GM12878 (cell line): Measurements from ENCODE around the gene FXYD7. TPM values are rescaled to one million over a fixed set of nuclear protein-coding genes. Genes with fewer than 3 reads are reported as not detected.

Experiments
- ATAC-seq: fragments of 200-7000 bp; cut with Tn5 transposase; 3 replicates; pipeline ENCODE4 v1.9.1; 2020; ENCODE audit warnings: mild to moderate bottlenecking, moderate library complexity
- BruUV-seq: library from RNA; stranded (reverse); fragments of 400-500 nt; replicated peaks from 2 replicates; lab custom pipeline; 2021; lab: Mats Ljungman, UMichigan
- CTCF ChIA-PET: fragments of 300-600 bp; sonication (Branson Sonifier 250); formaldehyde crosslinking; extraction: SDS; loops from one replicate; lab custom pipeline; 2021; ENCODE audit warnings: inconsistent platforms; lab: Yijun Ruan, JAX
- POLR2A ChIA-PET: fragments of 350-600 bp; formaldehyde crosslinking; extraction: SDS; loops from one replicate; lab custom pipeline; 2021; ENCODE audit warnings: inconsistent platforms; lab: Charles Lee
- RAD21 ChIA-PET: fragments of 300-600 bp; sonication (Branson Sonifier 250); formaldehyde crosslinking; loops from one replicate; lab custom pipeline; 2023; ENCODE audit warnings: antibody characterized with exemption; ENCODE audit not compliant: unreplicated experiment; lab: Charles Lee
- SMC1A ChIA-PET: fragments of 300-600 bp; sonication (Branson Sonifier 250); formaldehyde crosslinking; loops from one replicate; lab custom pipeline; 2023; ENCODE audit not compliant: unreplicated experiment, uncharacterized antibody; lab: Charles Lee
- DNase-seq: peaks from one replicate; pipeline ENCODE4 v3.0.0-alpha.2; 2011; ENCODE audit warnings: low read depth, low spot score
- FAIRE-seq: peaks from 3 replicates; lab custom pipeline; 2011; peaks lifted over from hg19 to GRCh38; lab: Jason Lieb, UNC
- H2AFZ ChIP-seq: 2 replicates; pipeline ENCODE4 v1.6.0; 2011; ENCODE audit warnings: low read depth, low read length, control low read depth; ENCODE audit not compliant: control insufficient read depth
- H3K27ac ChIP-seq: 2 replicates; pipeline ENCODE4 v1.5.1; 2011; ENCODE audit warnings: control low read depth; ENCODE audit not compliant: control insufficient read depth, insufficient read depth
- H3K27me3 ChIP-seq, 2 experiments: replicated peaks in 1 of 2; 2 replicates each; pipeline versions ENCODE4 v1.6.0 to v1.6.1; 2011; ENCODE audit warnings: low read length in 1 of 2; ENCODE audit not compliant: control insufficient read depth in 2 of 2, insufficient read depth in 2 of 2
- H3K36me3 ChIP-seq, 2 experiments: 2 replicates each; pipeline ENCODE4 v1.5.1; 2011; ENCODE audit warnings: low read length in 1 of 2; ENCODE audit not compliant: control insufficient read depth in 2 of 2, insufficient read depth in 2 of 2
- H3K4me1 ChIP-seq: 2 replicates; pipeline ENCODE4 v1.6.1; 2011; ENCODE audit warnings: mild to moderate bottlenecking, low read length, moderate library complexity, mixed read lengths; ENCODE audit not compliant: control insufficient read depth, insufficient read depth
- H3K4me2 ChIP-seq: 2 replicates; pipeline ENCODE4 v1.6.0; 2011; ENCODE audit warnings: control low read depth; ENCODE audit not compliant: control insufficient read depth, insufficient read depth
- H3K4me3 ChIP-seq: fragments of 200-600 bp; sonication (generic); 2 replicates; pipeline ENCODE4 v1.5.1; 2016
- H3K79me2 ChIP-seq: 2 replicates; pipeline ENCODE4 v1.6.0; 2011; ENCODE audit warnings: low read length; ENCODE audit not compliant: control insufficient read depth, insufficient read depth
- H3K9ac ChIP-seq: 2 replicates; pipeline ENCODE4 v1.8.0; 2011; ENCODE audit warnings: low read length, control low read depth, mixed read lengths; ENCODE audit not compliant: control insufficient read depth, insufficient read depth
- H3K9me3 ChIP-seq: replicated peaks from 3 replicates; pipeline ENCODE4 v1.5.1; 2011; ENCODE audit warnings: mild to moderate bottlenecking, low read length; ENCODE audit not compliant: control insufficient read depth, insufficient read depth
- H4K20me1 ChIP-seq: 2 replicates; pipeline ENCODE4 v1.6.0; 2011; ENCODE audit not compliant: control insufficient read depth, insufficient read depth
- CHD1 ChIP-seq: IDR thresholded peaks from 2 replicates; pipeline ENCODE4 v1.6.1; 2012; ENCODE audit warnings: low read depth, low read length, improper control_type of control experiment
- CTCF ChIP-seq, 3 experiments: IDR thresholded peaks in 2 of 3; conservative IDR thresholded peaks in 1 of 3; 2 replicates each; pipeline ENCODE4 v1.5.1; 2011; ENCODE audit warnings: low read depth in 3 of 3, low read length in 3 of 3, mild to moderate bottlenecking in 3 of 3, control low read depth in 2 of 3, moderate library complexity in 2 of 3, inconsistent platforms in 1 of 3, mixed read lengths in 1 of 3; ENCODE audit not compliant: control insufficient read depth in 2 of 3, insufficient read depth in 1 of 3; ENCODE audit errors: extremely low read depth in 1 of 3
- DPF2 ChIP-seq: fragments of 450-650 bp; IDR thresholded peaks from 2 replicates; pipeline ENCODE4 v1.6.1; 2017; ENCODE audit warnings: mild to moderate bottlenecking
- EGR1 ChIP-seq, 2 experiments: IDR thresholded peaks; 1 replicate in 1 of 2; 2 replicates in 1 of 2; pipeline ENCODE4 v1.6.1; 2011 to 2012; ENCODE audit warnings: low read depth in 2 of 2, low read length in 2 of 2, borderline replicate concordance in 1 of 2, mild to moderate bottlenecking in 1 of 2, moderate library complexity in 1 of 2
- GATAD2B ChIP-seq: fragments of 450-650 bp; conservative IDR thresholded peaks from 2 replicates; pipeline ENCODE4 v1.6.1; 2017; ENCODE audit warnings: low read depth, mild to moderate bottlenecking, moderate library complexity
- HDGF ChIP-seq: fragments of 450-650 bp; IDR thresholded peaks from 2 replicates; pipeline ENCODE4 v1.6.1; 2016; ENCODE audit warnings: antibody characterized with exemption
- IKZF1 ChIP-seq: fragments of 450-650 bp; conservative IDR thresholded peaks from 2 replicates; pipeline ENCODE4 v1.6.1; 2017; ENCODE audit warnings: antibody characterized with exemption, mild to moderate bottlenecking
- NBN ChIP-seq: fragments of 450-650 bp; IDR thresholded peaks from 2 replicates; pipeline ENCODE4 v1.6.1; 2016
- NKRF ChIP-seq: fragments of 450-650 bp; conservative IDR thresholded peaks from 2 replicates; pipeline ENCODE4 v1.6.1; 2017; ENCODE audit warnings: mild to moderate bottlenecking, moderate library complexity
- PKNOX1 ChIP-seq: fragments of 450-650 bp; IDR thresholded peaks from 2 replicates; pipeline ENCODE4 v1.6.1; 2016; ENCODE audit warnings: mild to moderate bottlenecking
- POLR2A ChIP-seq: IDR thresholded peaks from 2 replicates; pipeline ENCODE4 v1.6.1; 2011; ENCODE audit warnings: low read depth, mild to moderate bottlenecking, low read length
- RAD21 ChIP-seq: IDR thresholded peaks from 2 replicates; pipeline ENCODE4 v1.6.1; 2011; ENCODE audit warnings: mild to moderate bottlenecking, low read depth, low read length, moderate library complexity; ENCODE audit not compliant: insufficient read depth
- SIX5 ChIP-seq: IDR thresholded peaks from 2 replicates; pipeline ENCODE4 v1.6.1; 2011; ENCODE audit warnings: mild to moderate bottlenecking, low read depth, low read length, moderate library complexity; ENCODE audit not compliant: severe bottlenecking
- SMARCA5 ChIP-seq: fragments of 450-650 bp; IDR thresholded peaks from 2 replicates; pipeline ENCODE4 v1.6.1; 2017; ENCODE audit warnings: mild to moderate bottlenecking
- SMC3 ChIP-seq: IDR thresholded peaks from 2 replicates; pipeline ENCODE4 v1.6.1; 2011; ENCODE audit warnings: low read length, improper control_type of control experiment, borderline replicate concordance
- SP1 ChIP-seq: IDR thresholded peaks from one replicate; pipeline ENCODE4 v1.6.1; 2011; ENCODE audit warnings: low read depth, low read length
- ZBED1 ChIP-seq: IDR thresholded peaks from 2 replicates; pipeline ENCODE4 v1.6.1; 2016; ENCODE audit warnings: borderline replicate concordance
- WGBS: methylation state at CpG from one replicate; pipeline ENCODE4 v1.1.6; 2016; ENCODE audit warnings: low lambda C conversion rate; ENCODE audit not compliant: insufficient replicate concordance, insufficient coverage; ENCODE audit errors: missing lambda C conversion rate; 5-methylcytosine and 5-hydroxymethylcytosine counted together
- in situ Hi-C: fragments of 300-500 bp; cut with MboI; formaldehyde crosslinking; loops from 9 replicates; pipeline ENCODE4 v1.14.3; 2018; ENCODE audit warnings: mixed read lengths
- intact Hi-C: fragments of 100-400 bp; cut with micrococcal nuclease; formaldehyde crosslinking; loops from one replicate; pipeline ENCODE4 v1.14.2; 2022; ENCODE audit not compliant: unreplicated experiment
- polyA plus RNA-seq, 11 experiments: library from polyadenylated mRNA; depleted of rRNA in 4 of 11; unstranded in 6 of 11; stranded (reverse) in 5 of 11; fragments of >200 nt; fragmentation: Nextera tagmentation in 4 of 11; fragmentation: Illumina TruSeq in 1 of 11; extraction: Ambion mirVana in 4 of 11; extraction: Trizol in 1 of 11; gene quantifications; 1 replicate in 1 of 11; 2 replicates in 10 of 11; pipeline versions ENCODE4 v1.2.1 to v1.2.3, GENCODE V29; 2011 to 2016; ENCODE audit warnings: inconsistent platforms in 2 of 11, missing spikeins in 2 of 11, low read depth in 1 of 11
- total RNA-seq, 4 experiments: library from RNA; depleted of rRNA in 3 of 4; stranded (reverse); fragments of >200 nt in 3 of 4; fragmentation: Illumina TruSeq in 1 of 4; extraction: Trizol in 1 of 4; gene quantifications; 2 replicates each; pipeline versions ENCODE4 v1.2.1 to v1.2.3, GENCODE V29; 2013 to 2021

The FXYD7 gene
- total and polyA plus RNA-seq, 10 of the 15 experiments (the other 5 are each of a cell fraction or from before 2014, with no cell fraction given) = 0.07 to 0.28 (median 0.12) TPM; not detected in 7

DNA sequence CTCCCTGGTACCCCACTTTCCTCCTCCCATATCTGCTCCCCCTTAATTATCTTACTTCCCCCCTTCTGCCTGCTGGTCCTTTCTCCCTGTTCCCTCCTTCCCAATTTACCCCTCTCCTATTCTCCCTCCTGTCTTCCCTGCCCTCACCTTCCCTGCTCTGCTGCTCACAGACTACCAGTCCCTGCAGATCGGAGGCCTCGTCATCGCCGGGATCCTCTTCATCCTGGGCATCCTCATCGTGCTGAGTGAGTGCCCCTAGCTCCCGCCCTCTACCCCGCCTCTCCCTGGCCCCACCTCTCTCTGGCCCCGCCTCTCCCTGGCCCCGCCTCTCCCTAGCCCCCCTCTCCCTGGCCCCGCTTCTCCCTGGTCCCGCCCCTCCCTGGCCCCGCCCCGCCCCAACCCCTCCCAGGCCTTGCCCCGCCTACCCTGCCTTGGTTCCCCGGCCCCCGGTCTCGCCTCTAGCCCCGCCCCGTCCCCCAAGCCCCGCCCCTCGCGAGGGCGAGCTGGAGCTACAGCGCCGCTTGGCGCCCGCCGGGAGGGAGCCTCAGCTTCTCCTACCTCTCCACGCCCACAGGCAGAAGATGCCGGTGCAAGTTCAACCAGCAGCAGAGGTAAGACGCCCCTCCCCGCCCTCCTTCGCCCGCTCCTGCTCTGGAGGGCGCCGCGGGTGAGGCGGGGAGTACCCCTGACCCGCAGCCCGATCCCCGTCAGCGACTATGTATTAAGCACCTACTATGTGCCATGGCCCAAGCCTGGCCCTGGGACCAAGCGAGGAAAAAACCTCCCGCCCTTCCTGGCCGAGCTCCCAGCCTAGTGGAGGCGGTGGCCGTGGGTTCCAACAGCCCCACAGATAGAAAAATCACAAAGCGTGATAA lies 1.9 kb upstream of the FXYD7 start:
- peaks cover 17% of the 10 kb centered on the region for H3K4me1 ChIP-seq
- ChIA-PET POLR2A (interaction anchor here (0.7 to 1.5 kb wide), 6 partner anchors 9 to 97 kb away, joined by 3 to 6 read pairs (median 4); partner anchors contain the start of gene FXYD5), CTCF (interaction anchor here (0.7 to 3.3 kb wide), 46 partner anchors 9 to 369 kb away, joined by 3 to 41 read pairs (median 5); partner anchors contain the start of genes FFAR1, FXYD3 and FXYD5), SMC1A (interaction anchor here (0.6 to 2.4 kb wide), 30 partner anchors 13 to 483 kb away, joined by 3 to 25 read pairs (median 4); partner anchors contain the start of genes FXYD3 and FXYD5), RAD21 (interaction anchor here (0.6 to 3.0 kb wide), 39 partner anchors 13 to 464 kb away, joined by 3 to 31 read pairs (median 4); partner anchors contain the start of genes FFAR1, FXYD5, SCGB2B2 and ZNF302)
- in situ Hi-C loops = no loop called here
- peaks cover 2 to 5% of the 10 kb centered on the region in 2 experiments; a peak in 2 of 4 replicates for H3K27me3 ChIP-seq
- intact Hi-C loops = loop anchor here (5.0 kb wide), 1 partner anchor 106 kb away; the partner anchor contains the start of gene LSR
- H3K79me2 ChIP-seq = no peaks in the 10 kb centered on the region
- peak; percentile 90 for ATAC-seq
- WGBS = under 1% methylated on average over 39 of the region's 48 CpGs
- no peaks in the 10 kb centered on the region for H4K20me1 ChIP-seq
- peak overlapping the region; percentile 79 for H3K4me2 ChIP-seq
- H3K9me3 ChIP-seq = no peaks in the 10 kb centered on the region
- no TSS peak for BruUV-seq
- DNase-seq = no peak
- peak overlapping the region; percentile 47; the same call in 1 of the 2 replicates for H3K4me3 ChIP-seq
- H3K27ac ChIP-seq = no peak overlapping the region
- FAIRE-seq = peak; percentile 68
- peak overlapping the region; percentile 44 for H2AFZ ChIP-seq
- H3K9ac ChIP-seq = no peak overlapping the region
- H3K36me3 ChIP-seq = no peaks in the 10 kb centered on the region
- TF ChIP-seq SMARCA5 (peak; percentile 26; the same call in 1 of the 2 replicates), POLR2A (no peak), SIX5 (no peak), GATAD2B (0 out of 2 replicates have a peak, but pooled peaks have one; percentile 29), NKRF (no peak), DPF2 (peak; percentile 97), CHD1 (no peak), CTCF (IDR thresholded peaks at IDR 0.05 in 2 of 3, conservative IDR thresholded peaks at IDR 0.05 in 1 of 3; ENCODE audit: control insufficient read depth in 2 of 3, extremely low read depth in 1 of 3, insufficient read depth in 1 of 3, low read depth in 3 of 3, low read length in 3 of 3) (peak; percentile 38 to 75 (median 67)), EGR1 (IDR thresholded peaks at IDR 0.05; ENCODE audit: borderline replicate concordance in 1 of 2, low read depth in 2 of 2, low read length in 2 of 2) (0 out of 3 replicates have a peak, but pooled peaks of 1 of the 2 experiments have one; percentile 28), ZBED1 (no peak), NBN (peak; percentile 29; the same call in 1 of the 2 replicates), SMC3 (peak; percentile 51; the same call in 1 of the 2 replicates), PKNOX1 (0 out of 2 replicates have a peak, but pooled peaks have one; percentile 5), IKZF1 (peak; percentile 40; the same call in 1 of the 2 replicates), RAD21 (peak; percentile 47), HDGF (peak; percentile 10; the same call in 1 of the 2 replicates), SP1 (no peak)
